Measurements from ENCODE around the gene RTP4. TPM values are rescaled to one million over a fixed set of nuclear protein-coding genes. Genes with fewer than 3 reads are reported as not detected.

Gene RTP4
- total and polyA plus RNA-seq, 10 of the 15 experiments (the other 5 are each of a cell fraction or from before 2014, with no cell fraction given): 2.2 to 6.5 (median 3.9) TPM

- TF ChIP-seq POU2F2 (IDR thresholded peaks at IDR 0.05; ENCODE audit: borderline replicate concordance, low read depth, low read length) (no peak), DPF2 (IDR thresholded peaks at IDR 0.05) (no peak)
Measured at GRCh38 chr3:187334904-187335303, 33.3 kb upstream of the RTP4 start (continued).

GRCh38 chr3:187336322-187336721, 31.9 kb upstream of the RTP4 start:
- no peak for DNase-seq (ENCODE audit: low read depth, low spot score)
- no peaks in the 10 kb centered on the region for H3K79me2 ChIP-seq (ENCODE audit: control insufficient read depth, insufficient read depth, low read length)
- ATAC-seq: no peak
- H3K4me2 ChIP-seq (ENCODE audit: control insufficient read depth, insufficient read depth): no peak overlapping the region
- ChIA-PET SMC1A (ENCODE audit: uncharacterized antibody, unreplicated experiment) (interaction anchor here (0.9 kb wide), 1 partner anchor 17 kb away, joined by 4 read pairs; no protein-coding TSS in a partner anchor), RAD21 (ENCODE audit: unreplicated experiment) (no interaction called here), CTCF (interaction anchor here (0.8 to 3.4 kb wide), 3 partner anchors 18 to 32 kb away, joined by 3 to 21 read pairs (median 3); partner anchors contain the start of gene RTP4), POLR2A (no interaction called here)
- H3K4me3 ChIP-seq: no peak overlapping the region
- H2AFZ ChIP-seq (ENCODE audit: control insufficient read depth, low read depth, low read length): no peak overlapping the region
- H3K27ac ChIP-seq (ENCODE audit: control insufficient read depth, insufficient read depth): no peak overlapping the region
- intact Hi-C loops (cut with micrococcal nuclease; ENCODE audit: unreplicated experiment) (no loop called here), in situ Hi-C loops (cut with MboI) (no loop called here)
- 30% methylated on average over 3 of the region's 3 CpGs for WGBS (ENCODE audit: insufficient coverage, insufficient replicate concordance, low lambda C conversion rate, missing lambda C conversion rate)
- no peaks in the 10 kb centered on the region for H4K20me1 ChIP-seq (ENCODE audit: control insufficient read depth, insufficient read depth)
- no TSS peak for BruUV-seq (replicated peaks)
- no peak overlapping the region for H3K9ac ChIP-seq (ENCODE audit: control insufficient read depth, insufficient read depth, low read length)
- FAIRE-seq: no peak
- no peaks in the 10 kb centered on the region for H3K4me1 ChIP-seq (ENCODE audit: control insufficient read depth, insufficient read depth, low read length)
- H3K9me3 ChIP-seq (replicated peaks; ENCODE audit: control insufficient read depth, insufficient read depth, low read length): no peaks in the 10 kb centered on the region
- no peaks in the 10 kb centered on the region for H3K36me3 ChIP-seq (ENCODE audit: control insufficient read depth in 2 of 2, insufficient read depth in 2 of 2, low read length in 1 of 2)
- TF ChIP-seq FOXK2 (IDR thresholded peaks at IDR 0.05) (no peak), ZBTB33 (IDR thresholded peaks at IDR 0.05) (no peak), LARP7 (IDR thresholded peaks at IDR 0.05) (no peak), SPI1 (IDR thresholded peaks at IDR 0.05; ENCODE audit: borderline replicate concordance, insufficient read depth, low read depth, low read length) (no peak), ATF3 (IDR thresholded peaks at IDR 0.05; ENCODE audit: borderline replicate concordance, extremely low read depth, low read depth, low read length) (no peak), STAT3 (IDR thresholded peaks at IDR 0.05; ENCODE audit: low read depth, low read length) (no peak)
- peaks cover 0 to 4% of the 10 kb centered on the region in 2 experiments; a peak in 1 of 4 replicates for H3K27me3 ChIP-seq (replicated peaks in 1 of 2; ENCODE audit: control insufficient read depth in 2 of 2, insufficient read depth in 2 of 2, low read length in 1 of 2)
